GM06990 (cell line): Measurements from ENCODE around the gene KLHL8.

ENCODE experiments used
- DNase-seq: peaks from one replicate; pipeline ENCODE4 v3.0.0-alpha.2; 2011; ENCODE audit not compliant: insufficient read length; ENCODE audit errors: extremely low read depth
- H3K27me3 ChIP-seq: replicated peaks from 2 replicates; pipeline ENCODE4 v1.6.0; 2011; ENCODE audit warnings: low read length; ENCODE audit not compliant: control insufficient read depth, insufficient read depth
- H3K36me3 ChIP-seq: 2 replicates; pipeline ENCODE4 v1.5.1; 2011; ENCODE audit warnings: low read length; ENCODE audit not compliant: control insufficient read depth, insufficient read depth
- H3K4me3 ChIP-seq: replicated peaks from 2 replicates; pipeline ENCODE4 v1.5.1; 2011; ENCODE audit warnings: low read depth, mild to moderate bottlenecking, control low read depth, low read length
- CTCF ChIP-seq: IDR thresholded peaks from 2 replicates; pipeline ENCODE4 v1.5.1; 2011; ENCODE audit warnings: low read length, control low read depth, mild to moderate bottlenecking, inconsistent platforms; ENCODE audit not compliant: insufficient read depth, poor library complexity, severe bottlenecking

Gene KLHL8

GRCh38 chr4:87209182-87209581 lies 11.2 kb downstream of the KLHL8 start:
- Histone ChIP-seq H3K36me3 (no peaks in the 10 kb centered on the region; the same call in none of the 2 replicates), H3K27me3 (no peaks in the 10 kb centered on the region), H3K4me3 (no peak overlapping the region)
- no peak for TF ChIP-seq CTCF
- DNase-seq, result no peak

GRCh38 chr4:87204559-87204958 lies 15.9 kb downstream of the KLHL8 start:
- Histone ChIP-seq H3K4me3 (no peak overlapping the region), H3K27me3 (no peaks in the 10 kb centered on the region), H3K36me3 (no peaks in the 10 kb centered on the region; the same call in none of the 2 replicates)
- TF ChIP-seq CTCF, result no peak
- DNase-seq, result no peak

GRCh38 chr4:87196927-87197326 lies 23.5 kb downstream of the KLHL8 start:
- no peak for TF ChIP-seq CTCF
- H3K4me3 ChIP-seq, result no peak overlapping the region
- H3K36me3 ChIP-seq, result no peaks in the 10 kb centered on the region
- DNase-seq, result no peak
- H3K27me3 ChIP-seq, result no peaks in the 10 kb centered on the region

GRCh38 chr4:87196146-87196545 lies 24.3 kb downstream of the KLHL8 start:
- TF ChIP-seq CTCF, result no peak
- H3K27me3 ChIP-seq, result no peaks in the 10 kb centered on the region
- H3K36me3 ChIP-seq, result no peaks in the 10 kb centered on the region
- H3K4me3 ChIP-seq, result no peak overlapping the region
- no peak for DNase-seq

- Histone ChIP-seq H3K27me3 (no peaks in the 10 kb centered on the region), H3K36me3 (no peaks in the 10 kb centered on the region), H3K4me3 (no peak overlapping the region)
- TF ChIP-seq CTCF, result no peak
- no peak for DNase-seq
Observed at GRCh38 chr4:87193958-87194675, 26.3 kb downstream of the KLHL8 start.
